WTC11 (cell line): ENCODE results near the gene SLC7A14. TPM values are rescaled to one million over a fixed set of nuclear protein-coding genes. Genes with fewer than 3 reads are reported as not detected.

ENCODE experiments used
- ATAC-seq: fragments of 200-7000 bp; cut with Tn5 transposase; 2 replicates; pipeline ENCODE4 v1.10.0; 2021; ENCODE audit warnings: mild to moderate bottlenecking, moderate library complexity
- CTCF ChIA-PET: fragments of 300-600 bp; sonication (Branson Sonifier 250); formaldehyde crosslinking; loops from one replicate; lab custom pipeline; 2021; ENCODE audit warnings: antibody characterized with exemption; lab: Charles Lee
- POLR2A ChIA-PET: fragments of 350-600 bp; sonication (Branson Sonifier 250); formaldehyde crosslinking; loops from one replicate; lab custom pipeline; 2021; ENCODE audit warnings: antibody characterized with exemption; lab: Charles Lee
- DNase-seq: peaks from one replicate; pipeline ENCODE4 v3.0.0; 2021; ENCODE audit warnings: low spot score
- H3K27ac Mint-ChIP-seq: 2 replicates; pipeline ENCODE4 v1.8.0; 2021; ENCODE audit warnings: mixed read lengths
- H3K27me3 Mint-ChIP-seq: 2 replicates; pipeline ENCODE4 v1.8.0; 2021; ENCODE audit warnings: low read depth, mild to moderate bottlenecking, moderate library complexity, mixed read lengths
- H3K36me3 Mint-ChIP-seq: 2 replicates; pipeline ENCODE4 v1.8.0; 2021; ENCODE audit warnings: mixed read lengths
- H3K4me1 Mint-ChIP-seq: 2 replicates; pipeline ENCODE4 v1.8.0; 2022; ENCODE audit warnings: mixed read lengths
- H3K4me3 Mint-ChIP-seq: 2 replicates; pipeline ENCODE4 v1.8.0; 2021; ENCODE audit warnings: mild to moderate bottlenecking, moderate library complexity, mixed read lengths
- H3K9me3 Mint-ChIP-seq: 2 replicates; pipeline ENCODE4 v1.8.0; 2021; ENCODE audit warnings: mixed read lengths
- CTCF ChIP-seq: fragments of 200-600 bp; IDR thresholded peaks from 2 replicates; pipeline ENCODE4 v1.8.0; 2022; ENCODE audit warnings: antibody characterized with exemption
- ERG ChIP-seq: fragments of 250-450 bp; sonication (Bioruptor Pico); IDR thresholded peaks from 2 replicates; pipeline ENCODE4 v1.8.0; 2021; ENCODE audit warnings: mild to moderate bottlenecking
- ETV6 ChIP-seq: sonication (generic); formaldehyde crosslinking; IDR thresholded peaks from 2 replicates; pipeline ENCODE4 v1.8.1; 2022; ENCODE audit warnings: mild to moderate bottlenecking, missing genetic modification reagents
- FOXK1 ChIP-seq: sonication (generic); formaldehyde crosslinking; IDR thresholded peaks from 2 replicates; pipeline ENCODE4 v1.8.0; 2022; ENCODE audit warnings: mild to moderate bottlenecking, moderate library complexity, missing genetic modification reagents
- FOXP1 ChIP-seq: sonication (generic); formaldehyde crosslinking; IDR thresholded peaks from 2 replicates; pipeline ENCODE4 v1.8.0; 2022; ENCODE audit warnings: missing genetic modification reagents, mild to moderate bottlenecking, moderate library complexity, borderline replicate concordance
- GABPB1 ChIP-seq: sonication (generic); formaldehyde crosslinking; IDR thresholded peaks from 2 replicates; pipeline ENCODE4 v1.8.1; 2023; ENCODE audit warnings: mild to moderate bottlenecking, missing genetic modification reagents
- GRHL2 ChIP-seq: fragments of 250-450 bp; sonication (Bioruptor Pico); IDR thresholded peaks from 2 replicates; pipeline ENCODE4 v1.8.0; 2022; ENCODE audit warnings: mild to moderate bottlenecking, moderate library complexity; ENCODE audit not compliant: insufficient replicate concordance, severe bottlenecking
- MXD4 ChIP-seq: fragments of 250-450 bp; sonication (Bioruptor Pico); IDR thresholded peaks from 2 replicates; pipeline ENCODE4 v1.8.0; 2021; ENCODE audit warnings: mild to moderate bottlenecking, moderate library complexity, borderline replicate concordance
- SMAD3 ChIP-seq: sonication (generic); formaldehyde crosslinking; IDR thresholded peaks from 2 replicates; pipeline ENCODE4 v1.8.0; 2022; ENCODE audit warnings: missing genetic modification reagents, mild to moderate bottlenecking, borderline replicate concordance
- SOX15 ChIP-seq: fragments of 250-450 bp; sonication (Bioruptor Pico); IDR thresholded peaks from 2 replicates; pipeline ENCODE4 v1.9.0; 2021; ENCODE audit warnings: mild to moderate bottlenecking
- ZNF121 ChIP-seq: sonication (generic); formaldehyde crosslinking; IDR thresholded peaks from 2 replicates; pipeline ENCODE4 v1.8.0; 2023; ENCODE audit warnings: missing genetic modification reagents
- ZNF232 ChIP-seq: sonication (generic); formaldehyde crosslinking; IDR thresholded peaks from 2 replicates; pipeline ENCODE4 v1.8.0; 2022; ENCODE audit warnings: mild to moderate bottlenecking, missing genetic modification reagents
- total RNA-seq: library from RNA; stranded (reverse); gene quantifications from 3 replicates; pipeline ENCODE4 v1.2.3, GENCODE V29; 2021
- TF ChIP-seq, protein P1 (sequence below): sonication (generic); formaldehyde crosslinking; conservative IDR thresholded peaks from 2 replicates; pipeline ENCODE4 v1.8.1; 2022; ENCODE audit warnings: mild to moderate bottlenecking, missing genetic modification reagents
- TF ChIP-seq, protein P2 (sequence below): fragments of 250-450 bp; sonication (Bioruptor Pico); IDR thresholded peaks from 2 replicates; pipeline ENCODE4 v2.1.2; 2022; ENCODE audit warnings: mild to moderate bottlenecking, moderate library complexity
- TF ChIP-seq, protein P3 (sequence below): sonication (generic); formaldehyde crosslinking; IDR thresholded peaks from 2 replicates; pipeline ENCODE4 v1.8.0; 2022; ENCODE audit warnings: missing genetic modification reagents
- TF ChIP-seq, protein P4 (sequence below): sonication (generic); formaldehyde crosslinking; IDR thresholded peaks from 2 replicates; pipeline ENCODE4 v1.8.1; 2023; ENCODE audit warnings: mild to moderate bottlenecking, missing genetic modification reagents, moderate library complexity
- TF ChIP-seq, protein P5 (sequence below): fragments of 250-450 bp; sonication (Bioruptor Pico); IDR thresholded peaks from 2 replicates; pipeline ENCODE4 v1.9.0; 2021; ENCODE audit warnings: mild to moderate bottlenecking, borderline replicate concordance
- TF ChIP-seq, protein P6 (sequence below): sonication (generic); formaldehyde crosslinking; IDR thresholded peaks from 2 replicates; pipeline ENCODE4 v1.8.1; 2022; ENCODE audit warnings: low read depth, missing genetic modification reagents, borderline replicate concordance

The SLC7A14 gene
- total RNA-seq, 1 experiment from 2014 or later: 0.68 TPM

DNA sequence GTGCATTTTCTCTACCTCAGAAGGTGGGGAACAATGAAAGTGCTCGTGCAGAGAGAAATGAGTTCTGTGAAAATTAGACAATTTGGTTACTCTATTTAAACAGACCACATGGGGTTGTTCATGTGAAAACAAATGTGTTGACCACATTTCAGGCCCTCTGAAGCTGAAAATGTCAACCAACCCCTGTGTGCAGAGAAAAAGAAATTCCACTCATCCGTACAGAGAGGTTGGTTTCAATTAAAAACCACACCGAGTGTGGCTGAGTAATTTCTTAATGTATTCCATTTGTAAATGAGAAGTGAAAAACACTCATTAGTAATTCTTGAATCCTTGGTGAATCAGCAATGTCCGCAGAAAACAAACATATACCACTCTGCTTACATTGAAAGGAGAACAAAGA is 46.9 kb upstream of the SLC7A14 start:
- no peak for TF ChIP-seq GABPB1 (CRISPR knock-in tag)
- TF ChIP-seq, protein P1, sequence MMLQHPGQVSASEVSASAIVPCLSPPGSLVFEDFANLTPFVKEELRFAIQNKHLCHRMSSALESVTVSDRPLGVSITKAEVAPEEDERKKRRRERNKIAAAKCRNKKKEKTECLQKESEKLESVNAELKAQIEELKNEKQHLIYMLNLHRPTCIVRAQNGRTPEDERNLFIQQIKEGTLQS (CRISPR knock-in tag): no peak
- TF ChIP-seq SMAD3 (CRISPR knock-in tag): no peak
- no peak for TF ChIP-seq MXD4 (CRISPR knock-in tag)
- TF ChIP-seq FOXK1: no peak
- no peak for TF ChIP-seq SOX15 (CRISPR knock-in tag)
- TF ChIP-seq GRHL2 (CRISPR knock-in tag): no peak
- TF ChIP-seq, protein P2, sequence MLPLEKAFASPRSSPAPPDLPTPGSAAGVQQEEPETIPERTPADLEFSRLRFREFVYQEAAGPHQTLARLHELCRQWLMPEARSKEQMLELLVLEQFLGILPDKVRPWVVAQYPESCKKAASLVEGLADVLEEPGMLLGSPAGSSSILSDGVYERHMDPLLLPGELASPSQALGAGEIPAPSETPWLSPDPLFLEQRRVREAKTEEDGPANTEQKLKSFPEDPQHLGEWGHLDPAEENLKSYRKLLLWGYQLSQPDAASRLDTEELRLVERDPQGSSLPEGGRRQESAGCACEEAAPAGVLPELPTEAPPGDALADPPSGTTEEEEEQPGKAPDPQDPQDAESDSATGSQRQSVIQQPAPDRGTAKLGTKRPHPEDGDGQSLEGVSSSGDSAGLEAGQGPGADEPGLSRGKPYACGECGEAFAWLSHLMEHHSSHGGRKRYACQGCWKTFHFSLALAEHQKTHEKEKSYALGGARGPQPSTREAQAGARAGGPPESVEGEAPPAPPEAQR: no peak
- TF ChIP-seq ZNF121 (CRISPR knock-in tag): no peak
- TF ChIP-seq, protein P3, sequence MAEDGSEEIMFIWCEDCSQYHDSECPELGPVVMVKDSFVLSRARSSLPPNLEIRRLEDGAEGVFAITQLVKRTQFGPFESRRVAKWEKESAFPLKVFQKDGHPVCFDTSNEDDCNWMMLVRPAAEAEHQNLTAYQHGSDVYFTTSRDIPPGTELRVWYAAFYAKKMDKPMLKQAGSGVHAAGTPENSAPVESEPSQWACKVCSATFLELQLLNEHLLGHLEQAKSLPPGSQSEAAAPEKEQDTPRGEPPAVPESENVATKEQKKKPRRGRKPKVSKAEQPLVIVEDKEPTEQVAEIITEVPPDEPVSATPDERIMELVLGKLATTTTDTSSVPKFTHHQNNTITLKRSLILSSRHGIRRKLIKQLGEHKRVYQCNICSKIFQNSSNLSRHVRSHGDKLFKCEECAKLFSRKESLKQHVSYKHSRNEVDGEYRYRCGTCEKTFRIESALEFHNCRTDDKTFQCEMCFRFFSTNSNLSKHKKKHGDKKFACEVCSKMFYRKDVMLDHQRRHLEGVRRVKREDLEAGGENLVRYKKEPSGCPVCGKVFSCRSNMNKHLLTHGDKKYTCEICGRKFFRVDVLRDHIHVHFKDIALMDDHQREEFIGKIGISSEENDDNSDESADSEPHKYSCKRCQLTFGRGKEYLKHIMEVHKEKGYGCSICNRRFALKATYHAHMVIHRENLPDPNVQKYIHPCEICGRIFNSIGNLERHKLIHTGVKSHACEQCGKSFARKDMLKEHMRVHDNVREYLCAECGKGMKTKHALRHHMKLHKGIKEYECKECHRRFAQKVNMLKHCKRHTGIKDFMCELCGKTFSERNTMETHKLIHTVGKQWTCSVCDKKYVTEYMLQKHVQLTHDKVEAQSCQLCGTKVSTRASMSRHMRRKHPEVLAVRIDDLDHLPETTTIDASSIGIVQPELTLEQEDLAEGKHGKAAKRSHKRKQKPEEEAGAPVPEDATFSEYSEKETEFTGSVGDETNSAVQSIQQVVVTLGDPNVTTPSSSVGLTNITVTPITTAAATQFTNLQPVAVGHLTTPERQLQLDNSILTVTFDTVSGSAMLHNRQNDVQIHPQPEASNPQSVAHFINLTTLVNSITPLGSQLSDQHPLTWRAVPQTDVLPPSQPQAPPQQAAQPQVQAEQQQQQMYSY: no peak
- Mint-ChIP-seq H3K4me3 (no peak overlapping the region), H3K27ac (no peak overlapping the region), H3K4me1 (peaks cover 9% of the 10 kb centered on the region), H3K9me3 (no peaks in the 10 kb centered on the region), H3K27me3 (no peaks in the 10 kb centered on the region), H3K36me3 (no peaks in the 10 kb centered on the region)
- ATAC-seq: no peak
- ChIA-PET POLR2A (no interaction called here), CTCF (no interaction called here)
- DNase-seq: no peak

GRCh38 chr3:170631755-170632488 is 46.0 kb upstream of the SLC7A14 start:
- H3K4me1 Mint-ChIP-seq: peaks cover 9% of the 10 kb centered on the region
- H3K9me3 Mint-ChIP-seq: no peaks in the 10 kb centered on the region
- no peak overlapping the region for H3K4me3 Mint-ChIP-seq
- DNase-seq (no peak), ATAC-seq (no peak)
- H3K27ac Mint-ChIP-seq: no peak overlapping the region
- no peaks in the 10 kb centered on the region for H3K27me3 Mint-ChIP-seq
- no peaks in the 10 kb centered on the region for H3K36me3 Mint-ChIP-seq
- ChIA-PET POLR2A (no interaction called here), CTCF (no interaction called here)
- TF ChIP-seq, protein P4, sequence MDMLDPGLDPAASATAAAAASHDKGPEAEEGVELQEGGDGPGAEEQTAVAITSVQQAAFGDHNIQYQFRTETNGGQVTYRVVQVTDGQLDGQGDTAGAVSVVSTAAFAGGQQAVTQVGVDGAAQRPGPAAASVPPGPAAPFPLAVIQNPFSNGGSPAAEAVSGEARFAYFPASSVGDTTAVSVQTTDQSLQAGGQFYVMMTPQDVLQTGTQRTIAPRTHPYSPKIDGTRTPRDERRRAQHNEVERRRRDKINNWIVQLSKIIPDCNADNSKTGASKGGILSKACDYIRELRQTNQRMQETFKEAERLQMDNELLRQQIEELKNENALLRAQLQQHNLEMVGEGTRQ (CRISPR knock-in tag): no peak
- TF ChIP-seq, protein P5, sequence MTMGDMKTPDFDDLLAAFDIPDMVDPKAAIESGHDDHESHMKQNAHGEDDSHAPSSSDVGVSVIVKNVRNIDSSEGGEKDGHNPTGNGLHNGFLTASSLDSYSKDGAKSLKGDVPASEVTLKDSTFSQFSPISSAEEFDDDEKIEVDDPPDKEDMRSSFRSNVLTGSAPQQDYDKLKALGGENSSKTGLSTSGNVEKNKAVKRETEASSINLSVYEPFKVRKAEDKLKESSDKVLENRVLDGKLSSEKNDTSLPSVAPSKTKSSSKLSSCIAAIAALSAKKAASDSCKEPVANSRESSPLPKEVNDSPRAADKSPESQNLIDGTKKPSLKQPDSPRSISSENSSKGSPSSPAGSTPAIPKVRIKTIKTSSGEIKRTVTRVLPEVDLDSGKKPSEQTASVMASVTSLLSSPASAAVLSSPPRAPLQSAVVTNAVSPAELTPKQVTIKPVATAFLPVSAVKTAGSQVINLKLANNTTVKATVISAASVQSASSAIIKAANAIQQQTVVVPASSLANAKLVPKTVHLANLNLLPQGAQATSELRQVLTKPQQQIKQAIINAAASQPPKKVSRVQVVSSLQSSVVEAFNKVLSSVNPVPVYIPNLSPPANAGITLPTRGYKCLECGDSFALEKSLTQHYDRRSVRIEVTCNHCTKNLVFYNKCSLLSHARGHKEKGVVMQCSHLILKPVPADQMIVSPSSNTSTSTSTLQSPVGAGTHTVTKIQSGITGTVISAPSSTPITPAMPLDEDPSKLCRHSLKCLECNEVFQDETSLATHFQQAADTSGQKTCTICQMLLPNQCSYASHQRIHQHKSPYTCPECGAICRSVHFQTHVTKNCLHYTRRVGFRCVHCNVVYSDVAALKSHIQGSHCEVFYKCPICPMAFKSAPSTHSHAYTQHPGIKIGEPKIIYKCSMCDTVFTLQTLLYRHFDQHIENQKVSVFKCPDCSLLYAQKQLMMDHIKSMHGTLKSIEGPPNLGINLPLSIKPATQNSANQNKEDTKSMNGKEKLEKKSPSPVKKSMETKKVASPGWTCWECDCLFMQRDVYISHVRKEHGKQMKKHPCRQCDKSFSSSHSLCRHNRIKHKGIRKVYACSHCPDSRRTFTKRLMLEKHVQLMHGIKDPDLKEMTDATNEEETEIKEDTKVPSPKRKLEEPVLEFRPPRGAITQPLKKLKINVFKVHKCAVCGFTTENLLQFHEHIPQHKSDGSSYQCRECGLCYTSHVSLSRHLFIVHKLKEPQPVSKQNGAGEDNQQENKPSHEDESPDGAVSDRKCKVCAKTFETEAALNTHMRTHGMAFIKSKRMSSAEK: no peak
- TF ChIP-seq, protein P6, sequence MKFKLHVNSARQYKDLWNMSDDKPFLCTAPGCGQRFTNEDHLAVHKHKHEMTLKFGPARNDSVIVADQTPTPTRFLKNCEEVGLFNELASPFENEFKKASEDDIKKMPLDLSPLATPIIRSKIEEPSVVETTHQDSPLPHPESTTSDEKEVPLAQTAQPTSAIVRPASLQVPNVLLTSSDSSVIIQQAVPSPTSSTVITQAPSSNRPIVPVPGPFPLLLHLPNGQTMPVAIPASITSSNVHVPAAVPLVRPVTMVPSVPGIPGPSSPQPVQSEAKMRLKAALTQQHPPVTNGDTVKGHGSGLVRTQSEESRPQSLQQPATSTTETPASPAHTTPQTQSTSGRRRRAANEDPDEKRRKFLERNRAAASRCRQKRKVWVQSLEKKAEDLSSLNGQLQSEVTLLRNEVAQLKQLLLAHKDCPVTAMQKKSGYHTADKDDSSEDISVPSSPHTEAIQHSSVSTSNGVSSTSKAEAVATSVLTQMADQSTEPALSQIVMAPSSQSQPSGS: no peak
- TF ChIP-seq GRHL2 (CRISPR knock-in tag): no peak
- TF ChIP-seq CTCF: no peak
- no peak for TF ChIP-seq FOXP1 (CRISPR knock-in tag)
- no peak for TF ChIP-seq ERG (CRISPR knock-in tag)
- TF ChIP-seq ZNF232 (CRISPR knock-in tag): no peak
- no peak for TF ChIP-seq ETV6 (CRISPR knock-in tag)
